HG03520 (cell line): ENCODE data around the gene FASTKD2.
A peak's percentile ranks its signal among the peaks of the same experiment; 100 is the strongest.

Experiments
- ATAC-seq: cut with Tn5 transposase; IDR thresholded peaks from one replicate; pipeline ENCODE4 v1.9.1; 2021; ENCODE audit warnings: mild to moderate bottlenecking, moderate library complexity; ENCODE audit not compliant: unreplicated experiment

FASTKD2 gene

DNA sequence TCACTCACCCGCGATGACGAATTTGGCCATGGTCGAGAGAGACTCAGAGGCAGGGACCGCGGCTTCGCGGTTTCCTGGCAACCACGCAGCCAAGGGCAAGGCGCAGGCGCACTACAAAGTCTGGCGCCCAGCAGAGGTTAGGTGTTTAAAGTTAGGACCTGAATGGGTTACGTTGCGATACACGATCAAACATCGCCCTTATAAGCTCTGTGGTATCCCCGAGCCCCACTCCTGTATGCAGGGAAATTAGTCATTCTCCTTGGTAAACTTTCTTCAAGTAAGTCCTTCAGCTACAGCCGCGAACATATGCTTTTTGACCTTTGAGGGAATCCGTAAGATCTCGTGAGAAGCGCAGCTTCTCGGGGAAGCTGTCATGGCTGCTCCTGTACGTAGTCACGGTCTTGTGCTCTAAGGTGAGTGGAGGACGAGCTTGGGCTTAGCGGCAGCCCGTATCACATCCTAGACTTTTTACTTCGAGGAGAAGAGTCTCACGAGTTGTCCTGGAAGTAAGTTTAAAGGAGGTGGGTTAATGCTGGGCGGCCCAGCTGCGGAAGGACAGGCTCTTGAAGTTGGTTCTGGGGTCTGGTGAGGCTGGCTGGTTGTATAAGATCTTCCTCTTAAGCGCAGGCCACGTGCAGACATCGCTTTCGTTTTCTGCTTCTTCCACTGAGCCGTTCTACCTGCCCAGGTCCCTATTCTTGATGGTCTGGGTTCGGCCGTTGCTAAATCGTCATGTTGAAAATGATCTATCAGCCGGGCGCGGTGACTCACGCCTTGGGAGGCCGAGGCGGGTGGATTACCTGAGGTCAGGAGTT lies at the start of gene FASTKD2, which contains the start of gene MDH1B:
Gene FASTKD2 (plus strand): TSS at position 365 of the 815 bp plus-strand sequence. CDS start 1,088 bp downstream, outside the sequence.
Gene MDH1B (minus strand): TSS at position 87 of the 815 bp plus-strand sequence. CDS start 57 bp downstream, at position 30.
- peak; percentile 89 for ATAC-seq

DNA sequence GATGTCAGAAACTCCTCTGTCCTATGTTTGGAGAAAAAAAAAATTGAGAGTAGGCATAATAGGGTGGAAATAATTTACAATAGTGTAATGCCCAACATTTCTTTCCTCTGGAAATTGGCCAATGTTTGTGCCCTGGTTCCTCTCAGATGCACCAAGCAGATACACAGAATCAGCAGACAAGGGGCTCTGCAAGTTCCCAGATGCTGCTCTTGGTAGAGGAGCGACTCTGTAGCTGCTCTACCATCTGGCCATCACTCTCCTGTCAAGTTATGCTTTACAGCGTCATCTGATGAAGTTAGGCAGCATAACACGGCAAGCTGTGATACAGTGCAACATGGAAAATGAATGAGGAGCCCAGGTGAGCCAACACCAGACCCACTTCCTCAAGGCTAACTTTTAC lies 48.8 kb upstream of the FASTKD2 start:
- no peak for ATAC-seq

DNA sequence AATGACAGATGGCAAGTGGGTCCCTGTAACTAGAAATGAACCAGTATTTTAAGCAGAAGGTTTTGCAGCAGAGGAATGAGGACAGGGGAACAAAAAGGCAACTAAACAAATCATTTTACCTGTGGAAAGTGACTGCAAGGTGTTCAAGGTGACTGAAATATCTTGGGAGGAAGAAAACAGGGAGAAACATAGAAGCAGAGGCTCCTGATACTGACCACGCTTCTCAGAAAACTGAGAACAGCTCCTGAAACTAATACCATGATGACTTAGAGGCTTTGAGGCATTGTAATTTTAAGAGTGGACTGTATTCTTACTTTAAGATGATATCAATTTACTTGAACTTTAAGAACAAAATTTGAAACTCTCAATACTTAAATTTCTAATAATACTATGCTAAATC lies 47.1 kb upstream of the FASTKD2 start, which contains the start of gene DYTN:
Gene DYTN (minus strand): TSS at position 101 of the 400 bp plus-strand sequence. CDS start 117 bp downstream, outside the sequence.
- ATAC-seq, result no peak

DNA sequence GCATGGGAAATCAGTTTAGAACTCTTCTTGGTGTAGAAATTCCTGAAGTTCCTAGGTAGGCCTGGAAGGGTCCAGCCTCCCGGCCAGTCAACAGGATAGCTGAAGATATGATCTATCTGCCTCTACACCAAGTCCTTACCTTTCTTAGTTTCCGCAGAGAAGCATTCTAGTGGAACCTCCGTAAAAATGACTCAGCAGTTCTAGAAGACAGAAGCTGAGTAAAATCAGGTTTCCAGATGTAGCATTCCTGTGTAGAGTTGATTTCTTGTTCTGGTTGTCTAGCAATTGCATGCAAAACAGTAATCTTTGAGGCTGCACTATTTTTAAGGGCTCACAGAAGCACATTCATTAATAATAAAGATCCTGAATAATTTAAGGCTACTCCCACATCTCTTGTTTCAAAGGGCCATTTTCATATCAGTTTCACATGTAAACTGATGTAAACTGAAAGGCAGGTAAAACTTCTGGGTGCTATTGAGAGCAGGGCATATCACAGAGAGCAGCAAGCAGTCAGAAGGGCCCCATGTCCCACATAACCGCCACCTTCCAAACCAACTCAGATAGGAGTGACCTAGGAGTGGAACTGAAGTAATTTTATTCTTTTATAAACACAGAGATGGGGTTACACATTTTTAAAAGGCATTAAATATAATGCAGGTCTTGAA lies 44.0 kb upstream of the FASTKD2 start:
- peak; percentile 69 for ATAC-seq

DNA sequence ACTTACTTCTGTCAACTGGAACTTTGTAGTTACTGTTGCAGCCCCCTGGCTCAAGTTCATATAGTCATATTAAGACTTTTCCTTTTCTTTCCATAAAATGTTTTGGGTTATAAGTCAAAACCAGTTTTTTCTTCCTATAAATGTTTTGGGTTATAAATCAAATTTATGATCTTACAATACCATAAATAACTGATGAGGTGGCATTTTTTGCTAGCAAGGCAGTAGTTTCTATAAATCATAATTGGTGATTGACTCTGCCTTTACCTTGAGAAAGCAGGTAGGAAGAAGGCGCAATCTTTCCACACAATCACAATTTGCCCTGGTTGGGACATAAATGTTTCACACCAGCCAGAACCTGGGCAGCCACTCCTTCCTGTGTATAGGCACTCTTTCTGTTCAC lies 42.1 kb upstream of the FASTKD2 start:
- no peak for ATAC-seq

DNA sequence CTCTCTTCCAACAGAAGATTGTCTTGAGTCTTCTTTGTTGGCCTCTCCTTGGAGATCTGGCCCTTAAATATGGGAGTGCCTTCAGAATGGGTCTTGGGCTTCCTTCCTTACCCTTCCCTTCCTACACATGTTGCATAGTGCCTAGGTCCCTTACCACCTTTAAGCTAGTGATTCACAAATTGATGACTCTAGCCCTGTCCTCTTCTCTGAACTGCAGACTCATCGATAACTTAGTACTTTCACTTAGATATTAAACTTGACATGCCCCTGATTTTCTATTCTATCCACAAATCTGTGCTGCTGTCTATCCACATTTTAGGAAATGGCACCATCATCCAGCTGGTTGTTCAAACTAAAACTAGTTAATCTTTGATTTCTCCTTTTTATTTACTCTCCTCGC lies 38.1 kb upstream of the FASTKD2 start:
- no peak for ATAC-seq

DNA sequence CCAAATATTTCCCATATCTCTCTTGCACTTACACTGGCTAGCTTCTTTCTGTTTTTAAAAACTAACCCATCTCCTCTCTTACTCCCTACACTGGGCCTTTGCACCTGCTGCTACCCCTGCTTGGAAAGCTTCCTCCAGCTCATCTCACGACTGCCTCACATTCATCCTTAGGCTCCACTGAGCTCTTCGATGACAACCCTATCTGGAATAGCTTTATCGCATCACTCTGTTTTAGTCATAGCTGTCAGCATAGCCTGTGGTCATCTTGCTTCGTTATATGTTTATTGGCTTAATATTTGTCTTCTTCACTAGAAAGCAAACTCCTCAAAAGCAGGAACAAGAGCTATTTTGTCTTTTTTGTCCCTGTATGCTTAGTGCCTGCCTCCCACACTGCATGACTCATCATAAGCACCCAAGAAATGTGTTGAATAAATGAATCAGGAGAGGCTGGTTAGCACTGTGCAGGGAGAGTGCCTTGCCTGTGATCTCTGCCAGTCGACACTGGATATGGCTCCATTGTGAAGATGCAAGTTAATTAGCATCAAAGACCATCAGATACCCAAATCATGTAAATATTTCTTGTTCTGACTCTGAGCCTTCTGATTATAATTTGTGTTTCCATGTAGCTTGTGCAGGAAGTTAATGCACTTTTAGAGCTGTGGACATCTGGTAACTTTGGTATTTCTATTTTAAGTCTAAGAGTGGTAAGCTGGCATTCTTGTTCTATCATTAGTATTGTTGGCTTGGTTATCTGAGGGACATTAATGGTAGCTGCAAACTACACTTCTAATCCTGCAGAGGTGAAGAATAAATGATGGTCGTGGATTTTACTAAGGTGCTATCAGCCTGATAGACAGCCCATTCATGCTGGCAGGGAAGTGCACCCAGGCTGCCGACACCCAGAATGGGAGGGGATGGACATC lies 36.9 kb upstream of the FASTKD2 start:
- ATAC-seq, result no peak

DNA sequence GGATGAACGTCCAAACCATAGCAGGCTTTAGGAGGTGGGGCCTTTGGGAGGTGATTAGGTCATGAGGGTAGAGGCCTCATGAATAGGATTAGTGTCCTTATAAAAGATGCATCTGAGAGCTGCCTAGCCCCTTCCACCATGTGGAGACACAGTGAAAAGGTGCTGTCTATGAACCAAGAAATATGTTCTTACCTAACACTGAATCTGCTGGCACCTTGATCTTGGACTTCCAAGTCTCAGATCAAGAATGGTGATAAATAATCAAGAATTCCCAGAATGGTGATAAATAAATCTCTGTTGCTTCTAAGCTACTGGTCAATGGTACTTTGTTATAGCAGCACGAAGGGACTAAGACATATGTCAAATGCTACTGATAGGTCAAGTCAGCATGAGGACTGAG lies 32.1 kb upstream of the FASTKD2 start:
- no peak for ATAC-seq

DNA sequence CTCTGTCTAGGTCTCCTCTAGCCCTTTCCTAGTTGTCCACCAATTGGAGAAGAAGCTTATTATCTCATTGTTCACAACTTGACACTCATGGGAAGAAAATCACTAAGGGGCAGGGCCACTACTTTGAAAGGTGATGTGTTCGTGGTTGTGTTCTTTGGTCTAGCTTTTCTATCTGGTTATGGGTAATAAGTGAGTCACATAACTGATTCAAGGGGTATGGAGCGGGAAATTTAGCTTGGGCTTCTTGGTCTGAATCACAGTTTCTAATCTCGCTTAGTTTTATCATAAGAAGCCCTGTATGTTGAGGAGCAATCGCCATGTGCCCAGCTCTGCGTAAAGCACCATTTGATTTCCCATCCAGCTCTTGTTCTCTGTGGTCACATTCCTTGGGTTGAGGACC lies 28.5 kb upstream of the FASTKD2 start:
- no peak for ATAC-seq

DNA sequence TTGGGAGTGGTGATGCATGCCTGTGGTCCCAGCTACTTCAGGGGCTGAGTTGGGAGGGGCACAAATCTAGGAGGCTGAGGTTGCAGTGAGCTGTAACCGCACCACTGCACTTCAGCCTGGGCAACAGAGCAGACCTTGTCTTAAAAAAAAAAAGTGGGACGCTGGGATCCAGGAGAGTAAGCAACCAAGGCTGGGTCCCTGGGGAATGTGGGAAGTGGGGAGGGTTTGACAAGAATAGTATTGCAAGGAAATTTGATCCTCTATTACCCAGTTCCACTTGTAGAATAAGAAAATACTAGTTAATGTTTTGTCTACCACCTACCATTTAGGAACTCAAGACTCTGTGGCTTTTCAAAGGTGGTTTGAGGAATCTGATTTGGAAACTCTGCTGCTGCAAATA lies 26.1 kb upstream of the FASTKD2 start:
- no peak for ATAC-seq

DNA sequence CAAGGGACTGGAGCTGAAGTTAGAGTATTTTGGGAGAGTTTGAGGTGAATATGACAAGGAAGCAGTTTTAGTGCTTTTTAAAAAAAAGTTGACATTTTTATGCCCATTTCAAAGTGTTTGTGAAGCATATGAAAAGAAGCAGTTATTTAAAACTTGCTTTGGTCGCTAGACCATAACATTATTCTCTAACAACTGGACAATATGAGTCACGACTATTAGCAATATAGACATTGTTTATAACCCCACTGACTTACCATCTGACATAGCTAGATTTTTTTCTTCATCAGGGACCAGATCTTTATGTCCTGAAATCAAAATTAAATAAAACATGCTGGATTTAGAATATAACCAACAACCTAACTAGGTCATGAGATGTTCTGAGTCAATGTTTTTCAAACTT lies 24.6 kb upstream of the FASTKD2 start:
- ATAC-seq, result no peak

DNA sequence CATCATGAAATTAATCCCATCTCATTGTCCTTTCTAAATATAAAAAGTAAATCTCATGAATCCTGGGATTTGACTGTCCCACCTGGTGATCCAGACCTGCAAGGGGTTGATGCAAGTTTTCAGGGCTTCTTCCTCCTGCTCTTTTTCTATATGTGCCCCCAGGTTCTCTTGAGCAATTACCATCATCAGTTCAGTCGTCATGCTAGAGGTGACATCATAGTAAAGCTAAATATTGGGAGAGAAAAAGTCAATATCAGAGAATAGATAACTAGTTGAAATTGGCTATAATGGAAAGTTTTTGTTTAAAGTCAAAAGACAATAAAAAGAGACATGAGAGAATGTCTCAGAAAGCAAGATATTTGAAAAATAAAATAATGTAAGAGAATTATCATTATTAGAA lies 8.6 kb upstream of the FASTKD2 start:
- ATAC-seq, result no peak

DNA sequence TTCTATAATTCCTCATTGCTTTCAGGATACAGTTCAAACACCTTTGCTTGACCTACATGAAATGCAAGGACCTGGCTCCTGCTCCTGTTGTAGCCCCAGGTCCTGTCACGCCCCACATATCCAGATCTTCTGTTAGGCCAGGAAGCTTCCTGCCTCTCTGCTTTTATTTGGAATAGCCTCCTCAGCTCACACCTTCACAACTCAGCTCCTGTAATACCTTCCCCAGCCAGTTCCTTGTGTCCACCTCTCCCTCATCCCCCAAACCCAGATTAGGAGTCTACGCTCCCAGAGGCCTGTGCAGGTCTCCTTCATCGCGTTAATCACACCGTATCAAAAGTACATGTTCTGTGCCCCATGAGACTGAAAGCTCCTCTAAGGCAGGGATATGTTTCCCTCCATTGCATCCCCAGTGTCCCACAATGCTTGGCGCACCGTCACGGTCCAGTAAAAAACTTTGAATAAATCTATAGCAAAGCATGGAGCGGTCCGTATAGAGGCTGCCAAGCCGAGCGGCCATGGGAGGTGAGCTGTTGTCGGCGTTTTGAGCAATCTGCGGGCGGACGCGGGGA lies 649 bp upstream of the FASTKD2 start:
- peak; percentile 44 for ATAC-seq

DNA sequence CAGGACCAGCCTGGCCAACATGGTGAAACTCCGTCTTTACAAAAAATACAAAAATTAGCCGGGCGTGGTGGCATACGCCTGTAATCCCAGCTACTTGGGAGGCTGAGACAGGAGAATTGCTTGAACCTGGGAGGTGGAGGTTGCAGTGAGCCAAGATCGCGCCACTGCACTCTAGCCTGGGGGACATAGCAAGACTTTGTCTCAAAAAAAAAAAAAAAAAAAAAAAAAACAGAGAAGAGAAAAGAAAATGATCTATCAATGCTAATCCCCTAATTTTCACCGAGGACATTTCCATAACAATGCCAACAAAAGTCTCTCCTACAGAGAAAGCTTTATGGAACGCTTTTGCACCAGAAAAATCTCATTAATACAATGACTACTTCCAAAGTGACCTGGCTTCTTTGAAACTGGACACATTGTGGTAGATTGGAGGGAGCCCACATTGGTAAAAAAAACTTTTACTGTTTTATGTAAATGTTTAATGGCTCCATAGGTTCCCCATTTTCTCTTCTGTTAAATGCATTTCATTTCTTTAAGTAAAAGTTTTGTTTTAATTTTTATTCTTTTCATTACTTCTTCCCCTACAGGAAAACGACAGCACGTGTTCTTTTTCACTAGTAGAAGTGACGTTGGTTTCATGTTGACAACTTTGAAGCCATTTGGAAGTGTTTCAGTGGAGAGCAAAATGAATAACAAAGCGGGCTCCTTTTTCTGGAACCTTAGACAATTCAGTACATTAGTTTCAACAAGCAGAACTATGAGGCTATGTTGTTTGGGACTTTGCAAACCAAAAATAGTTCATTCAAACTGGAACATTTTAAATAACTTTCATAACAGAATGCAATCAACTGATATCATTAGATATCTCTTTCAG lies 888 bp downstream of the FASTKD2 start:
- no peak for ATAC-seq

DNA sequence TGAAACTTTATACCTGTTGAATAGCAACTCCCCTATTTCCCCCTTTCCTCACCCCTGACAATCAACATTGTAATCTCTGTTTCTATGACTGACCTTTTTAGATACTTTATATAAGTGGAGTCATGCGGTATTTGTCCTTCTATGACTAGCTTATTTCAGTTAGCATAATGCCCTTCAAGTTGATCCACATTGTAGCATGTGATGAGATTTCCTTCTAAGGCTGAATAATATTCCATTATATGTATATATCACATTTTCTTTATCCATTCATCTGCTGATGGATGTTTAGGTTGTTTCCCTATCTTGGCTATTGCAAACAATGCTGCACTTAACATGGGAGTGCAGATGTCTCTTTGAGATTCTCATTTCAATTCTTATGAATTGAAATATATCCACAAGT lies 9.5 kb downstream of the FASTKD2 start:
- no peak for ATAC-seq

DNA sequence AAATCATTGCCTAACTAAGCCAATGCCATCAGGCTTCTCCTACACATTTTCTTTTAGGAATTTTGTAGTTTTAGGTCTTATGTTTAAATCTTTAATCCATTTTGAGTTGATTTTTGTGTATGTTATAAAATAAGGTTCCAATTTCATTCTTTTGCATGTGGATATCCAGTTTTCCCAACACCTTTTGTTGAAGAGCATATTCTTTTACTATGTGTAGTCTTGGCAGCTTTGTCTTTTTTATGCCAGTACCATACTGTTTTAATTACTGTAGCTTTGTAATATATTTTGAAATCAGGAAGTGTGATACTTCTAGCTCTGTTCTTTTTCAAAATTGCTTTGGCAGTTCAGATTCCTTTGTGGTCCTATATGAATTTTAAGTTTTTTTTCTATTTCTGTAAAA lies 11.0 kb downstream of the FASTKD2 start:
- no peak for ATAC-seq

DNA sequence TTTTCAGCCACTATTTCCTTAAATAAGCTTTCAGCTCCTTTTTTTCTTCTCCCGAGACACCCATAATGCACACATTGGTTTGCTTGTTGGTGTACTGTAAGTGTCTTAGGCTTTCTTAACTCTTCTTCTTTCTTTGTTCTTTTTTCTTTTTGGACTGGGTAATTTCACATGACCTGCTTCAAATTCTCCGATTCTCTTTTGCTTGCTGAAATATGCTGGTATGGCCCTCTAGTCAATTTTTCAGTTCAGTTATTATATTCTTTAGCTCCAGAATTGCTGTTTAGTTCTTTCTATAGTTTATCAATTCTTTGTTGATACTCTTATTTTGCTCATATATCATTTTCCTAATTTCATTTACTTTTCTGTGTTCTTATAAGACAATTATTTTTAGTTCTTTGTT lies 15.3 kb downstream of the FASTKD2 start:
- ATAC-seq, result no peak

DNA sequence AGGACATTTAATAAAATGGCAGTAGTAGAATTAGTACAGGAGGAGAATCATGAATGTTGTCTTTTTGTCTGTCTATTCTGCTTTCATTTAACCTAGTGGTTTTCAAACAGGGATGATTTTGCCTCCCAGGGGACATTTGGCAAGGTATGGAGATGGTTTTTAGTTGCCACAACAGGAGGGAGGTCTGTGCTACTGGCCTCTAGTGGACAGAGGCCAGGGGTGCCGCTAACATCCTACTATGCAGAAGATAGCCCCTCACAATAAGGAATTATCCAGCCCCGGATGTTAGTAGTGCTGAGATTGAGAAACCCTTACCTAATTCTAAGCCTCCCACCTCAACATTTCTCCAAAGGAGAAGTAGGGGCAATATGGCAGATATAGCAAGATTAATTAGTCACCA lies 18.3 kb downstream of the FASTKD2 start:
- ATAC-seq, result no peak

DNA sequence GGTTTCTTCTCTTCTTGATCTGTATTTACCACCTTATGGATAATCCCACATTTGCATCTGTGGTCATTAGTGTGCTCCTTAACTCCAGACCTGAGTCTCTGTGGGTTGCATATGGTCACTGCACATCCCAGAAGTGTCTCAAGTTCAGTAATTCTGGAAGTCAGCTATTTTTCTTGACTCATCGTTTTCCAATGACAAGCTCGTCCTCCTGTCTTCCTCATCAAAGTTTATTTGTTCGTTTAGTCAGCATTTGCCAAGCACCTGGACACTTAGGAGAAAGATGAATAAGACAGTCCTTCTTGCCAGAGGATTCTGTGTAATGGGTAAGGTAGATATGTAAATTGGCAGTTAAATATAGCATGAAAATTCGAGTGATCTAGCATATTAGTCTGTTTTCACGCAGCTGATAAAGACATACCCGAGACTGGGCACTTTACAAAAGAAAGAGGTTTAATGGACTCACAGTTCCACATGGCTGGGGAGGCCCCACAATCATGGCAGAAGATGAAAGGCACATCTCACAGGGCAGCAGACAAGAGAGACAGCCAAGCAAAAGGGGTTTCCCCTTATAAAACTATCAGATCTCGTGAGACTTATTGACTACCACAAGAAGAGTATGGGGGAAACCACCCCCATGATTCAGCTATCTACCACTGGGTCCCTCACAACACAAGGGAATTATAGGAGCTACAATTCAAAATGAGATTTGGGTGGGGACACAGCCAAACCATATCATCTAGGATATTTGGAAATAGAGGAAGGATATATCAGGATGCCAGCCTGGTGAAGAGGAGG lies 19.4 kb downstream of the FASTKD2 start:
- ATAC-seq, result no peak
